Islet precursor cell (in vitro differentiated cells): ENCODE data around the gene PTPRK.

Source experiments
- DNase-seq: peaks from one replicate; pipeline ENCODE4 v3.0.0-alpha.2; 2018

PTPRK gene

GRCh38 chr6:128117916-128118315 is 402.5 kb downstream of the PTPRK start:
- DNase-seq = no peak

DNA sequence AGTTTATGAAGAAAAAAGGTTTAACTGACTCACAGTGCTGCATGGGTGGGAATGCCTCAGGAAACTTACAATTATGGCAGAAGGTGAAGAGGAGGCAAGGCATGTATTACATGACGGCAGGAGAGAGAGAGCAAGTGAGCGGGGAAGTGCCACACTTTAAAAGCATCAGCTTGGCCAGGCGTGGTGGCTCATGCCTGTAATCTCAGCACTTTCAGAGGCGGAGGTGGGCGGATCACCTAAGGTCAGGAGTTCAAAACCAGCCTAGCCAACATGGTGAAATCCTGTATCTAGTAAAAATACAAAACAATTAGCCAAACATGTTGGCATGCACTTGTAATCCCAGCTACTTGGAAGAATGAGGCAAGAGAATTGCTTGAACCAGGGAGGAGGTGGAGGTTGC is 406.2 kb downstream of the PTPRK start:
- no peak for DNase-seq

DNA sequence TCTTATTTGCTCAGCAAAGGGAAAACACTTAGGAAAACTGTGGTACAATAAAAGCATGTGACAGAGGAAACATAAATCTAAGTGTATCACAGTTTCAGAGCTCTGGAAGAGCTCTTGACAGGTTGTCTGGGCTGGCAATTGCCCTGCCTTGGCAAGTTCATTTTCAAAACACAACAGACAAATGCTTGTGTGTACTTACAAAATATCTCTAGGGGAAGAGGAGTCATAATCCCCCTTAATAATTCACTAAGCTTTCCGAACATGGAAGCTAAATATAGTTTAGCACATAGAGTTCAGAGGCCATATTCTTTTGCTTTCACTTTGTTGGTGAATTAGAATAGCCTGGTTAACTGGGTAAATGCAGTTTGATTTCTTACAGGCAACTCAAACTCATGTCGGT is 407.9 kb downstream of the PTPRK start:
- no peak for DNase-seq

DNA sequence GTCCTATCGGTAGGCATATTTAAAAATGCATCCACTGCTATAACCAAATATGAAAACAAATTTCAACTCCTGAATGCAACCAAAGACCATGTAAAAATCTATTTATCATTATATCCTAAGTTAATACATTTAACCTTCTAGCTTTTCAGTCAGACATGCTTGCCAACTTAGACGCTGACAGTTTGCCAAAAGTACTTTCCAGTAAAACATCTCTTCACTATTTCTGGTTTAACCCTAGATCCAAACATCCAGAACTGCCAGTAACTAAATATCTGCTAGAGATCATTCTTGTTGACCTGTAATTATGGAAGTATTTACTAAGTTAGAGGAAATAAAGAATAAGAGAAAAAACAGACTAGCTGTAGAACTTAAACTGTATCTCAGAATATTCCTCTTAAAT is 409.3 kb downstream of the PTPRK start:
- DNase-seq = no peak

DNA sequence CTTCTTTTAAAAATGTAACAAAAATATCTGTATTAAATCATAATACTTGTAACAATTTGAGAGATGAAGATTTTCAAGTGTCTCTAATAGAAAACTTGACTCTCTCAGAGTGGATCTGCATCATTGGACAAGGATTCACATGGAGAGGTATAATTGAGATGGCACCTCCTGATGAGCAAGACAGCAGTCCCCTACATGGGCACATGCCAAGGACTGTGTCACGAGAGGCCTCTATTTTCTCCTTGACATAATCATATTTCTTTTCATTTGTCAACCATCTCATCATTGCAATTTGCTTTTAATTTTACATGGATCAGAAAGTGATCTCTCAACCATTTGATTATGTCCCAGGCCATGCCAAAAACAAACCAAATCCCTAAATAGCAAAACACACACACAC is 412.7 kb downstream of the PTPRK start:
- DNase-seq = no peak

- DNase-seq = no peak
These were observed 420.7 kb downstream of the PTPRK start for GRCh38 chr6:128099571-128100197.

DNA sequence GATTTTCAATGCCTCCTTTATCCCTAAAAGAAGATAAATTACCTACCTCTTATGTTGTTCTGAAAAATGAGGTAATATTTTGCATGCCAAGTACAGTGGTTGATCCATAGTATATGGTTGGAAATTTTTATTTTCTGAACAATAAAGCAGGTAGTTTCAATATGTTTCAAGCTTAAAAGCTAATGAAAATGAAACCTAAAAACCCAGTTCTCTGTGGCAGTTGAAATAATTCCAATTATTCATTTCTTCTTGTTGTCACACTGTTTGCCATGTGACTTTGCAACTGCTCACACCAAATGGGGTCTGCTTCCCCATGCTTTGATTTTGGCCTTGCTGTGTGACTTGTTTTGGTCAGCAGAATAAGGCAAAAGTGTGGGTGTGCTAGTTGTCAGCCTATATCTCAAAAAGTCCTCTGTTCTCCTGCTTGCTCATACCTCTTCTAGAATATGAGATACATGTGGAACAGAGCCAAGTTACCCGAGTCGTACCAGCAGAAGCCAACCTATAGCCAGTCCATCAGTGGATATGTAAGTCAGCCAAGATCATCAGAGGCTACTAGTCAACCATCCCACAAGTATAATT is 422.3 kb downstream of the PTPRK start:
- DNase-seq = no peak

GRCh38 chr6:128097009-128097408 is 423.4 kb downstream of the PTPRK start:
- DNase-seq = no peak

DNA sequence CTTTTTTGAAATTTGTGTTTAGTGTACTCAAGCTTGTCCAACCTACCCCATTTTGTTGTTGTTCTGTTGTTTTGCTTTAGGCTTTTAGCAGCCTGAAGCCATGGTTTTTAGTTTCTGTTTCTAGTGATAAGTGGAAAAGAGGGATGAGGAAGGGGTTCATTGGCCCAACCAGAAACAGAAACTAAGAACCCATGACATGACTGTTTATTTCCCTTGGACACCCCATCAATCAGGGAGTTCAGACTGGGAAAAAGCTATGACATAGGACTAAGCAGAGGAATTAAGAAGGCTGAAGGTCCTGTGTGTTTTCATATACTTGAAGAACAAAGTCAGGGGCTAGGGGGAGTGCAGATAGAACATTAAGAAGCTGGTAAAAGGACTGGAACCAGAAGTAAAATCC is 425.0 kb downstream of the PTPRK start:
- DNase-seq = no peak

- no peak for DNase-seq
These were observed 441.4 kb downstream of the PTPRK start for GRCh38 chr6:128079021-128079420.

DNA sequence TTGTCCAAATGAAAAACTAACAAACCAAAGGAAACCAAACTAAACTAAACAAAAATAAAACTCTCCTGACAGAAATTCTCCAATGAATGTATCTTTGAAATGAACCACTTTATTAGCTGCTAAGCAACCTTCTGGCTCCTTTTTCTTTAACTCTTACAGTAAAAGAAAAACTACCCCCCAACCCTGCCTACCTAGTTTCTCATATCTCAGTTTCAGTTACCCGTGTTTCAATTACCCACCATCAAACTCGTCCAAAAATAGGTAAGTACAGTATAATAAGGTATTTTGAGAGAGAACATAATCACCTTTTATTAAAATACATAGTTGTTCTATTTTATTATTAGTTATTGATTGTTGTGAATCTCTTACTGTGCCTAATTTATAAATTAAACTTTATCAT is 442.1 kb downstream of the PTPRK start:
- no peak for DNase-seq

DNA sequence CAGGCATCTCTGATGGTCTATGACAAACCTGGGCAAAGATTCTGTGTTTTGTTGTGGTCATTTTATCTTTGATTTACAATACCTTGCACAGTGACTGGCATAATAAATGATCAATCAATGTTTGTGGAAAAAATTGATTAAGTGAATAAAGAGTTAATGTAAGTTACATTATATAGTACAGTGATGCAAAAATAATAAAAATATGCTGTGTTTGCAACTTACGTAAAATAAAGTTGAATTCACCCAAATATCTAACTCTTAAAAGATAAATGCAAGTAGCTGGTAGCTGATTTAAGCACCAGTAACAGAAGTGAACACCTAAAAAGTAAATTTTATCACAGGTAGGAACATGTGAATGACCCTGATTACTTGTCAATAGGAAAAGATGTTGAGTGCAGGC is 443.6 kb downstream of the PTPRK start:
- no peak for DNase-seq

- no peak for DNase-seq
These were observed 445.8 kb downstream of the PTPRK start for GRCh38 chr6:128074567-128074966.

- no peak for DNase-seq
These were observed 447.0 kb downstream of the PTPRK start for GRCh38 chr6:128073389-128073788.

DNA sequence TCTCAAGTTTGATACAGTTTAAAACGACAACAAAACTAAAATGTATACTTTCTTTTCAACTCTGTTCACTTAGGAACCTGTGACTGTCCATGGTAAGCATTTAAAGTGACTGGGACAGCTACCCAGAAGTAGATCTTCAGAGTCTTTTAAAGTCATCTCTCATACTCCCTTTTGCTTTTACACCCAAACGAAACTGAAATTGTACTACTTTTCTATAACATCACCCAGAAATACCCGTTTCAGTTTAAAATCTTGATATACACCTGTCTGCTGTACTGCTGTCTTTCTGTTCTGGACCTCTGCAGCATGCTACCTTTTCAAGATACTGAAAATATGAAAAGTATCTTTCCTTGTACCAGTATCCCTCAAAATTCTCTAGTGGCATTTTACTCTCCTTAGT is 449.2 kb downstream of the PTPRK start:
- DNase-seq = no peak

GRCh38 chr6:128070406-128070805 is 450.0 kb downstream of the PTPRK start:
- DNase-seq = no peak

- no peak for DNase-seq
These were observed 451.2 kb downstream of the PTPRK start for GRCh38 chr6:128069188-128069587.

- no peak for DNase-seq
These were observed 452.3 kb downstream of the PTPRK start for GRCh38 chr6:128068119-128068479.

GRCh38 chr6:128067446-128068118 is 452.8 kb downstream of the PTPRK start:
- no peak for DNase-seq

DNA sequence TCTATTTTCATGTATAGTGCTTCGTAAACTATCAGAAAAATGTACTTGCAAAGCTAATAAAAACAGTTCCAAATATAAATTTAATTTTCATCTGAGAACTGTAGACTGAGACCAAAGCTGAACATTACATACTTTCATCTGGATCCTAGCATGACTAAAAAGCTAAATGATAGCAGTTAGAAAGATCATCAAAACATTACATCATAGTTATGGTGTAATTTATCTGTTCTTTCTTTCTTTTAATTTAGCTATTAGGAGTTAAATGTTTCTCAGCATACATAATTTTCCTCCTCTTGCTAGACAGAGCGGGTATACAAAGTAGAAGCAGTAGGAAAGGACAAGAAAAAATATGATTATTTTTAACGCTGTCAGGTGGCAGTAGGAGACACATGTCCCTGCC is 455.3 kb downstream of the PTPRK start:
- no peak for DNase-seq

DNA sequence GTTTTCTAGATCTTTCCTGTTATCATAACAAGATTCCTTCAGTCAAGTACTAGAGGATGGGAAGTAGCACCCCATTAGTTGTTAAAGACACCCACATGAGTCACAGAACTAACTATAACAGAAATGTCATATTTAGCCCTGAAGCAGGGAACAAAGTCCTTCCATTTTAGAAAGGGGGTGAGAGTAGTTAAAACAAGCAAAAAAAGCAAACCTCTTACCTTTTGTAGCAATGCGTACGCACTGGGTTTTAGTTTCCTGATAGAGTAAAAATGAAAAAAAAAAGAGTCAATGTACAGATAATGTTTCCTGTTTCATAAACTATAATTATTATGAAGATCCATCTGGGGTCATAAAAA is 455.9 kb downstream of the PTPRK start:
- no peak for DNase-seq

- DNase-seq = no peak
These were observed 456.4 kb downstream of the PTPRK start for GRCh38 chr6:128063850-128064539.

DNA sequence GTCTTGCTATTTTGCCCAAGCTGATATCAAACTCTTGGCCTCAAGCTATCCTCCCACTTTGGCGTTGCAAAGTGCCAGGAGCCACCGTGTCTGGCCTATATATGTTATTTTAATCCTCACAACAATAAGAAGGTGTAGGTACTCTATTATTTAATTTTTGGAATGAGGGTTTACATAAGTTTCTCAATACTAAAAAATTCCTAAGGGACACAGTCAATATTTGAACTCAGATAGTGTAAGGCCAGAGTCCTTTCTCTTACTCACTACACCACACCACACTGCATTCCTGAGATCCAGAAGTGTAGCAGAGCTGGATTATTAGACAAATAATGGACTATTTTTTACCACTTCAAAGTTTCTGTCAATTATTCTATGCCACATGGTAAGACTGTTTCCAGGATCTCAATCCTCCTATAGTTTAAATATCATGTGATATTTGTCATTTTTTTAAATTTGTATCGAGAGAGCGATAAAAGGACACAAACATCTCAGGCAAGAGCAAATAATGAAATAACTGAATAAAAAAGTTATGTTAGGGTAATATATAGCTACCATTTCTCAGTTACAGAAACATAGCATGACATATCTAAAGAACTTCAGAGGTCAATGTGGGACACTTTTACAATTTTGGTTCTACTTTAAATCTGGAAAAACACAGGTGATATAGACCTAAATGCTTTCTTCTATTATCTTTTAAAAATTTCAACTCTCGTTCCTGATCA is 457.4 kb downstream of the PTPRK start:
- DNase-seq = no peak

DNA sequence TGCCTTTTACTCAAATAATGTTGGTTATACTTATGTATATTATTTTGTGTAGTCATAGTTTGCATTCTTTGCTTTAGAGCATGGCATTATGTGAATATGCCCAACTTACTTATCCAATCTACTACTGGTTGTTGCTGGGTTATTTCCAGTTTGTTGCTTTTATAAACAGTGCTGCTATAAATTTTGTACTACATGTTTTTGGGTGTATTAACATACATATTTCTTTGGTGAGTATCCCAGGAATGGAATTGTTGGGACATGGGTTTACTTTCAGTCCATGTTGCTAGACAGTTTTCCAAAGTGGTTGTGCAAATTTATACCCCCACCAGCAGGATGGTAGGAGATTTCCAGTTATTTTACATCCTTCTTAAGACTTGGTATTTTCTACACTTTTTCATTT is 462.5 kb downstream of the PTPRK start:
- DNase-seq = no peak
